Type B pancreatic cell (in vitro differentiated cells): Measurements from ENCODE around the gene SLC22A23. TPM values are rescaled to one million over a fixed set of nuclear protein-coding genes. Genes with fewer than 3 reads are reported as not detected.

Experiments
- DNase-seq: peaks from one replicate; pipeline ENCODE4 v3.0.0; 2021; ENCODE audit warnings: mixed read lengths; ENCODE audit not compliant: unreplicated experiment; ENCODE audit errors: extremely low spot score
- H3K27ac Mint-ChIP-seq: 2 replicates; pipeline ENCODE4 v1.8.0; 2021; ENCODE audit warnings: mild to moderate bottlenecking, mixed read lengths
- H3K27me3 Mint-ChIP-seq: 2 replicates; pipeline ENCODE4 v1.8.0; 2021; ENCODE audit warnings: mixed read lengths
- H3K36me3 Mint-ChIP-seq: 2 replicates; pipeline ENCODE4 v1.8.0; 2021; ENCODE audit warnings: mixed read lengths
- H3K4me1 Mint-ChIP-seq: one replicate; pipeline ENCODE4 v1.8.0; 2021; ENCODE audit warnings: mixed read lengths; ENCODE audit not compliant: unreplicated experiment
- H3K4me3 Mint-ChIP-seq: 2 replicates; pipeline ENCODE4 v1.8.0; 2021; ENCODE audit warnings: mild to moderate bottlenecking, mixed read lengths
- H3K9me3 Mint-ChIP-seq: 2 replicates; pipeline ENCODE4 v1.8.0; 2021; ENCODE audit warnings: mixed read lengths
- total RNA-seq: library from RNA; stranded (reverse); gene quantifications from 2 replicates; pipeline ENCODE4 v1.2.1, GENCODE V29; 2021; ENCODE audit warnings: low replicate concordance
- TF ChIP-seq, protein P1 (sequence below): fragments of 200-600 bp; sonication (generic); conservative IDR thresholded peaks from 2 replicates; pipeline ENCODE4 v1.5.0; 2021; ENCODE audit warnings: antibody characterized with exemption, mild to moderate bottlenecking

Gene SLC22A23
- total RNA-seq, 1 donor from 2014 or later, result 36.6 TPM

DNA sequence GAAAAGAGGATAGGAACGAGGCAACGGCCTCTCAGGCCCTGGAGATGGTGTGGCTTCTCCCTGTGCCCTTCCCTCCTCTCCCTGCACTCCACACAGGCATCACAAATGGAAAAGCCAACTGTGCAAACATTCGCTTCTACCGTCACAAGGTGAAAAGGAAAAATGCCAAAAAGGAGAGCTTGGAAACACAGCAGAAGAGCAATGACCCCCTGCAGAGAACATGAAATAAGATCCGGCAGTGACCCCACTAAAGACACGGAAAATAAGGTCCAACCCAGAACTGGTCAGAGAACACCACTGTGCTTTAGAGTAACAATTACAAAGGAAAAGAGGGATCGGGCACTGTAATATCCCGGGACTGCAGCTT is 63.0 kb downstream of the SLC22A23 start:
- no peak for DNase-seq
- H3K4me1 Mint-ChIP-seq, result peaks cover 22% of the 10 kb centered on the region
- TF ChIP-seq, protein P1, sequence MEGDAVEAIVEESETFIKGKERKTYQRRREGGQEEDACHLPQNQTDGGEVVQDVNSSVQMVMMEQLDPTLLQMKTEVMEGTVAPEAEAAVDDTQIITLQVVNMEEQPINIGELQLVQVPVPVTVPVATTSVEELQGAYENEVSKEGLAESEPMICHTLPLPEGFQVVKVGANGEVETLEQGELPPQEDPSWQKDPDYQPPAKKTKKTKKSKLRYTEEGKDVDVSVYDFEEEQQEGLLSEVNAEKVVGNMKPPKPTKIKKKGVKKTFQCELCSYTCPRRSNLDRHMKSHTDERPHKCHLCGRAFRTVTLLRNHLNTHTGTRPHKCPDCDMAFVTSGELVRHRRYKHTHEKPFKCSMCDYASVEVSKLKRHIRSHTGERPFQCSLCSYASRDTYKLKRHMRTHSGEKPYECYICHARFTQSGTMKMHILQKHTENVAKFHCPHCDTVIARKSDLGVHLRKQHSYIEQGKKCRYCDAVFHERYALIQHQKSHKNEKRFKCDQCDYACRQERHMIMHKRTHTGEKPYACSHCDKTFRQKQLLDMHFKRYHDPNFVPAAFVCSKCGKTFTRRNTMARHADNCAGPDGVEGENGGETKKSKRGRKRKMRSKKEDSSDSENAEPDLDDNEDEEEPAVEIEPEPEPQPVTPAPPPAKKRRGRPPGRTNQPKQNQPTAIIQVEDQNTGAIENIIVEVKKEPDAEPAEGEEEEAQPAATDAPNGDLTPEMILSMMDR, result no peak
- no peak overlapping the region for H3K4me3 Mint-ChIP-seq
- no peaks in the 10 kb centered on the region for H3K27me3 Mint-ChIP-seq
- no peaks in the 10 kb centered on the region for H3K9me3 Mint-ChIP-seq
- H3K36me3 Mint-ChIP-seq, result peaks cover 5% of the 10 kb centered on the region
- H3K27ac Mint-ChIP-seq, result peak overlapping the region; percentile 53

DNA sequence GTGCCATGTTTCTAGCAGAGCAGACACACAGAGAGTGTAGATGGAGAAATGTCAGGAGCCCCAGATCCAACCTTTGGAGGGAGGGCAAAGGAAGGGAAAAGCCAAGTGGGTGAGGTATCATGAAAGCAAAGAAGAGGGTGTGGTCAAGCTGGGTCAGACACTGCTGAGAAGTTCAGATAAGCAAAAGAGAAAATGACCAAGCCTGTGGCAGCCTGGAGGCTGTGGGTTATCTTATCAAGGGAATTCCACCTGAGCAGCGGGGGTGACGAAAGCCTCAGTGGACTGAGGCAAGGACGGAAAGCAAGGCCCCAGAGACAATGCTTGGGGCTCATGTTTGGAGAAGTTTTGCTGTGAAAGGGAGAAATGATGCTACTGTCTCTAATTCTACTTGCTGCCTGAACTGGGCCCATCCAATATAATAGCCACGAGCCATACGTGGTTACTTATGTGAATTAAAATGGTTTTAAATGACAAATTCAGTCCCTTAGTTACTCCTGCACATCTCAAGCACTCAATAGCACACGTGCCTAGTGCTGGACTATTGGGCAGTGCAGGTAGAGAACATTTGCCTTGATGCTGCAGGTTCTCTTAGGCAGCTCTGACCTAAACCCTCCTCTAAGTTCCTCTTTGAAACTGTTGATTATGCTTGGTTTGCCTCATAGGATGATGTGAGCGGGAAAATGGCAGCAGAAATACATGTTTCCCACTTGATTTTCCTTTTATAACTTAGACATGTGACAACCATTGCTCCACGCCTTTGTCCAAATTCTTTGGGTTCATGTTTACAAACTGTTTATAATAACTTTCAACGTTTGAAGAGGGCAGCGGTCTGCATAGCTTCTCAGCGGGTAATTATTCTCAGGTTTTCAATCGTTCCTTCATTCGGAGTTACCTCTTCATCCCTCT is 63.7 kb downstream of the SLC22A23 start:
- TF ChIP-seq, protein P1, result no peak
- H3K36me3 Mint-ChIP-seq, result peaks cover 9% of the 10 kb centered on the region
- no peak overlapping the region for H3K4me3 Mint-ChIP-seq
- no peak for DNase-seq
- H3K9me3 Mint-ChIP-seq, result no peaks in the 10 kb centered on the region
- H3K4me1 Mint-ChIP-seq, result peaks cover 16% of the 10 kb centered on the region
- peak overlapping the region; percentile 53 for H3K27ac Mint-ChIP-seq
- no peaks in the 10 kb centered on the region for H3K27me3 Mint-ChIP-seq

DNA sequence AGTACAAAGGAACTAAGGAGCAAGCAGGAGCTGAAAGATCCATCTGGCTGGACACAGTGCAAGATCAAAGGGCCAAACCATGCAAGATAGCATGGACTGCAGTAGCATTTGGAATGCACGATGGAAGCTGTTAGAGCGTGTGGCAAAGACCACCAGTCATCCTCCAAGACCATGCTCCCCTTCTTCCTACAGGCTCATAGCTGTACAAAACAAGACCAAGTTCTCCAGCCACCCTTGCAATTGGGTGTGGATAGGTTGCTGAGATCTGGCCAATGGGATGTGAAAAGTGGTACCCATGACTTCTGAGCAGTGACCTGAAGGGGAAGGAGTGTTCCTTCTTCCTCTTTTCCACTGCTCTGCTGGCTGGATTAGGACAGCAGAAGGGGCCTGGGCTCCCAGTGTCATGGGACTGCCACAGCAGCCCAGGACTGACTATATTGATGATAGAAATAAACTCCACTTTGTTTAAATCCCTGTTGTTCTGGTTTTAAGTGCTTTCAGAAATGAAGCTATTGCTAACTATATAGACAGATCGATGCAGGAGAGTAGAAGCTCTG is 64.9 kb downstream of the SLC22A23 start:
- TF ChIP-seq, protein P1, result no peak
- H3K27me3 Mint-ChIP-seq, result no peaks in the 10 kb centered on the region
- H3K4me3 Mint-ChIP-seq, result no peak overlapping the region
- DNase-seq, result no peak
- peaks cover 13% of the 10 kb centered on the region for H3K36me3 Mint-ChIP-seq
- H3K27ac Mint-ChIP-seq, result no peak overlapping the region
- no peaks in the 10 kb centered on the region for H3K9me3 Mint-ChIP-seq
- H3K4me1 Mint-ChIP-seq, result peaks cover 4% of the 10 kb centered on the region

DNA sequence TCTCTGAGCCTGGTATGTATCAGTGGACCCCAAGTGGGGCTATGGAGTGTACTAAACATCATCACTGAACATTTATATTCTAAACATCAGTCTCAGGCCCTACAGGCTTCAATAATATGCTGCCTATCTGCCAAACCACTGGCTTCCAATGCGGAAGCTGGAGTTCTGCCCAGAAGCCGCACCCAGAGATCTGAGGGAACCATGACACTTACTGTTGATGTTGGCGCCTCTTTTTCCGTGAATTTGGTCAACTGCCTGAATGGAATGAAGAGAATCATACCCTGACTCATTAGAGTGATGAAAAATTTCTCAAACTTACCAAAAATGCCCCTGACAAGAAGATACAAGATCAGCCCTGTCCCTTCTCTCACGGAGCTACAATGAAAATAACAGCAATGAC is 66.2 kb downstream of the SLC22A23 start:
- H3K27me3 Mint-ChIP-seq, result no peaks in the 10 kb centered on the region
- DNase-seq, result no peak
- peaks cover 13% of the 10 kb centered on the region for H3K36me3 Mint-ChIP-seq
- TF ChIP-seq, protein P1, result no peak
- no peak overlapping the region for H3K4me3 Mint-ChIP-seq
- H3K9me3 Mint-ChIP-seq, result no peaks in the 10 kb centered on the region
- H3K27ac Mint-ChIP-seq, result no peak overlapping the region
- H3K4me1 Mint-ChIP-seq, result peaks cover 6% of the 10 kb centered on the region

DNA sequence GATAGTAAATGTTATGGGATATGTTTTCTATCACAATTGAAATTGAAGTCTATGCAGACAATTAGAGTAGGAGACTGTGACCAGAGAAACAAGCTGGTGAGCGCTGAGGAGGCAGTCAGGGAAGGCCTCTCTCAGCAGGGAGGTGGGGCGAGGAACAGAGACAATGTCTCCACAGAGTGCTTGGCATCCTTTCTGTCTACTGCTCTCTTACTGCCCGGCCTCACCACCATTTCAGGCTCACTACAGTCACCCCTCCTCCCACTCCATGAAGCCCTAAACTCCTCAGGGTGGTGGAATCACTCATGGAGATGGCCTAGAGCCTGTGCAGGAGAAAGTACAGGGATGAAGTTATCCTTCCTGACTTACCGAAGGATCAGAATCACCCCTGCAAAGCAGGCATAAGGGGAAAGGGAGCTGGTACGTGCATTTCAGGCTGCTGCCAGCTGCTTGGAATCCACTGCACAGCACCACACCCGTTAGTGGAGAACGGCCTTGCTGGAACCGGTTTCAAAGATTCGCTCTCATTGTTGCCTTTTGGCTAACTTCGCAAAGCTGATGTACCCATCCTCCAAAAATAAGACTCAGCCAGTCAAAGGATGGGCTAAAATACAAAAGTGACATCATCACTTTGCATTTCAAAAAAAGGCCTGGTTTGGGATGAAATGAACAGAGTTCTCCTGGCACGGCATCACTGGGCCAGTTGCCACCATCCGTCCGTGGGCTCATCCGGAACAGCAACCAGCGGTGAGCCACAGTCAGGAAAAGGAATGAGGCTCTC is 67.3 kb downstream of the SLC22A23 start:
- peaks cover 14% of the 10 kb centered on the region for H3K4me1 Mint-ChIP-seq
- TF ChIP-seq, protein P1, result no peak
- no peaks in the 10 kb centered on the region for H3K9me3 Mint-ChIP-seq
- peaks cover 17% of the 10 kb centered on the region for H3K36me3 Mint-ChIP-seq
- H3K4me3 Mint-ChIP-seq, result no peak overlapping the region
- no peaks in the 10 kb centered on the region for H3K27me3 Mint-ChIP-seq
- DNase-seq, result no peak
- H3K27ac Mint-ChIP-seq, result no peak overlapping the region
